Measurements from ENCODE around the gene FKBP14. TPM values are rescaled to one million over a fixed set of nuclear protein-coding genes. Genes with fewer than 3 reads are reported as not detected.

The FKBP14 gene
- total RNA-seq, 1 experiment from 2014 or later = 13.5 TPM

GRCh38 chr7:29998489-29998888 lies 28.0 kb downstream of the FKBP14 start:
- peaks cover 8% of the 10 kb centered on the region for H3K9me3 ChIP-seq (ENCODE audit: low read length)
- H3K27ac ChIP-seq (ENCODE audit: low read length) = peak overlapping the region; percentile 39; the same call in 1 of the 2 replicates
- H3K4me2 ChIP-seq (ENCODE audit: low read depth, low read length, poor library complexity, severe bottlenecking) = peak overlapping the region; percentile 5
- no peaks in the 10 kb centered on the region for H3K27me3 ChIP-seq (ENCODE audit: low read length)
- no peak overlapping the region for H2AFZ ChIP-seq (ENCODE audit: low read length)
- peaks cover 31% of the 10 kb centered on the region for H3K79me2 ChIP-seq (ENCODE audit: low read length)
- H3K9me2 ChIP-seq (replicated peaks; ENCODE audit: insufficient read depth, low read length) = no peaks in the 10 kb centered on the region
- H3K9ac ChIP-seq (ENCODE audit: low read length) = no peak overlapping the region
- H4K20me1 ChIP-seq (ENCODE audit: insufficient read depth, low read depth, low read length) = no peaks in the 10 kb centered on the region
- H3K4me3 ChIP-seq (ENCODE audit: low read length) = no peak overlapping the region
- H3K36me3 ChIP-seq (ENCODE audit: insufficient read depth, low read length) = peaks cover 13% of the 10 kb centered on the region
- H3K4me1 ChIP-seq (ENCODE audit: low read length) = peaks cover 29% of the 10 kb centered on the region
- no peak for DNase-seq

GRCh38 chr7:29996321-29996720 lies 30.2 kb downstream of the FKBP14 start:
- H3K27me3 ChIP-seq (ENCODE audit: low read length) = no peaks in the 10 kb centered on the region
- H3K9me3 ChIP-seq (ENCODE audit: low read length) = peaks cover 11% of the 10 kb centered on the region
- DNase-seq = no peak
- H4K20me1 ChIP-seq (ENCODE audit: insufficient read depth, low read depth, low read length) = no peaks in the 10 kb centered on the region
- no peak overlapping the region for H2AFZ ChIP-seq (ENCODE audit: low read length)
- H3K4me1 ChIP-seq (ENCODE audit: low read length) = peaks cover 24% of the 10 kb centered on the region
- no peak overlapping the region for H3K9ac ChIP-seq (ENCODE audit: low read length)
- H3K36me3 ChIP-seq (ENCODE audit: insufficient read depth, low read length) = peaks cover 13% of the 10 kb centered on the region
- no peaks in the 10 kb centered on the region for H3K9me2 ChIP-seq (replicated peaks; ENCODE audit: insufficient read depth, low read length)
- H3K4me2 ChIP-seq (ENCODE audit: low read depth, low read length, poor library complexity, severe bottlenecking) = no peak overlapping the region
- peaks cover 35% of the 10 kb centered on the region for H3K79me2 ChIP-seq (ENCODE audit: low read length)
- no peak overlapping the region for H3K27ac ChIP-seq (ENCODE audit: low read length)
- H3K4me3 ChIP-seq (ENCODE audit: low read length) = no peak overlapping the region

GRCh38 chr7:29995652-29996051 lies 30.9 kb downstream of the FKBP14 start:
- Histone ChIP-seq H3K4me1 (ENCODE audit: low read length) (peaks cover 28% of the 10 kb centered on the region), H3K79me2 (ENCODE audit: low read length) (peaks cover 39% of the 10 kb centered on the region), H3K9ac (ENCODE audit: low read length) (no peak overlapping the region), H3K36me3 (ENCODE audit: insufficient read depth, low read length) (peaks cover 13% of the 10 kb centered on the region), H4K20me1 (ENCODE audit: insufficient read depth, low read depth, low read length) (no peaks in the 10 kb centered on the region), H3K4me3 (ENCODE audit: low read length) (no peak overlapping the region), H3K27me3 (ENCODE audit: low read length) (no peaks in the 10 kb centered on the region), H2AFZ (ENCODE audit: low read length) (no peak overlapping the region), H3K27ac (ENCODE audit: low read length) (no peak overlapping the region), H3K9me3 (ENCODE audit: low read length) (peaks cover 11% of the 10 kb centered on the region), H3K4me2 (ENCODE audit: low read depth, low read length, poor library complexity, severe bottlenecking) (no peak overlapping the region), H3K9me2 (replicated peaks; ENCODE audit: insufficient read depth, low read length) (no peaks in the 10 kb centered on the region)
- DNase-seq = no peak

GRCh38 chr7:29993140-29993539 lies 33.4 kb downstream of the FKBP14 start:
- Histone ChIP-seq H3K9me3 (ENCODE audit: low read length) (peaks cover 11% of the 10 kb centered on the region), H3K9me2 (replicated peaks; ENCODE audit: insufficient read depth, low read length) (no peaks in the 10 kb centered on the region), H3K79me2 (ENCODE audit: low read length) (peaks cover 52% of the 10 kb centered on the region), H3K4me3 (ENCODE audit: low read length) (no peak overlapping the region), H3K4me1 (ENCODE audit: low read length) (peaks cover 23% of the 10 kb centered on the region), H3K4me2 (ENCODE audit: low read depth, low read length, poor library complexity, severe bottlenecking) (no peak overlapping the region), H3K36me3 (ENCODE audit: insufficient read depth, low read length) (peaks cover 13% of the 10 kb centered on the region), H3K27me3 (ENCODE audit: low read length) (no peaks in the 10 kb centered on the region), H2AFZ (ENCODE audit: low read length) (no peak overlapping the region), H4K20me1 (ENCODE audit: insufficient read depth, low read depth, low read length) (no peaks in the 10 kb centered on the region), H3K27ac (ENCODE audit: low read length) (no peak overlapping the region), H3K9ac (ENCODE audit: low read length) (no peak overlapping the region)
- no peak for DNase-seq

- H3K4me2 ChIP-seq (ENCODE audit: low read depth, low read length, poor library complexity, severe bottlenecking) = no peak overlapping the region
- no peaks in the 10 kb centered on the region for H4K20me1 ChIP-seq (ENCODE audit: insufficient read depth, low read depth, low read length)
- no peak overlapping the region for H3K9ac ChIP-seq (ENCODE audit: low read length)
- H3K27me3 ChIP-seq (ENCODE audit: low read length) = no peaks in the 10 kb centered on the region
- no peaks in the 10 kb centered on the region for H3K9me2 ChIP-seq (replicated peaks; ENCODE audit: insufficient read depth, low read length)
- H2AFZ ChIP-seq (ENCODE audit: low read length) = no peak overlapping the region
- H3K36me3 ChIP-seq (ENCODE audit: insufficient read depth, low read length) = peaks cover 6% of the 10 kb centered on the region
- no peak overlapping the region for H3K4me3 ChIP-seq (ENCODE audit: low read length)
- no peak for DNase-seq
- H3K9me3 ChIP-seq (ENCODE audit: low read length) = peaks cover 9% of the 10 kb centered on the region
- no peak overlapping the region for H3K27ac ChIP-seq (ENCODE audit: low read length)
- H3K79me2 ChIP-seq (ENCODE audit: low read length) = peaks cover 53% of the 10 kb centered on the region
- H3K4me1 ChIP-seq (ENCODE audit: low read length) = peaks cover 28% of the 10 kb centered on the region
Measured at GRCh38 chr7:29991937-29992336, 34.6 kb downstream of the FKBP14 start.

- no peak overlapping the region for H3K9ac ChIP-seq (ENCODE audit: low read length)
- no peaks in the 10 kb centered on the region for H3K36me3 ChIP-seq (ENCODE audit: insufficient read depth, low read length)
- no peaks in the 10 kb centered on the region for H3K27me3 ChIP-seq (ENCODE audit: low read length)
- peak overlapping the region; percentile 97; the same call in 1 of the 2 replicates for H3K4me3 ChIP-seq (ENCODE audit: low read length)
- peaks cover 54% of the 10 kb centered on the region for H3K79me2 ChIP-seq (ENCODE audit: low read length)
- no peak for DNase-seq
- peak overlapping the region; percentile 90 for H3K4me2 ChIP-seq (ENCODE audit: low read depth, low read length, poor library complexity, severe bottlenecking)
- peaks cover 37% of the 10 kb centered on the region for H3K4me1 ChIP-seq (ENCODE audit: low read length)
- no peak overlapping the region for H3K27ac ChIP-seq (ENCODE audit: low read length)
- H2AFZ ChIP-seq (ENCODE audit: low read length) = no peak overlapping the region
- 0 out of 2 replicates have a peak, but pooled peaks cover 3% of the 10 kb centered on the region for H3K9me3 ChIP-seq (ENCODE audit: low read length)
- H4K20me1 ChIP-seq (ENCODE audit: insufficient read depth, low read depth, low read length) = no peaks in the 10 kb centered on the region
- no peaks in the 10 kb centered on the region for H3K9me2 ChIP-seq (replicated peaks; ENCODE audit: insufficient read depth, low read length)
Measured at GRCh38 chr7:29990931-29991330, 35.6 kb downstream of the FKBP14 start.

GRCh38 chr7:29989257-29989995 lies 37.1 kb downstream of the FKBP14 start, which contains the start of gene SCRN1:
SCRN1 (minus strand) TSS chr7:29989801; CDS start chr7:29969067, 20,734 bp downstream.
- peak within 1 kb of the TSS; percentile 90 for H3K4me2 ChIP-seq (ENCODE audit: low read depth, low read length, poor library complexity, severe bottlenecking)
- H3K4me3 ChIP-seq (ENCODE audit: low read length) = peak within 1 kb of the TSS; percentile 97
- H3K4me1 ChIP-seq (ENCODE audit: low read length) = peaks cover 45% of the 10 kb centered on the region
- peak within 1 kb of the TSS; percentile 10; the same call in 1 of the 2 replicates for H2AFZ ChIP-seq (ENCODE audit: low read length)
- peak within 1 kb of the TSS; percentile 92 for H3K9ac ChIP-seq (ENCODE audit: low read length)
- H3K27me3 ChIP-seq (ENCODE audit: low read length) = no peaks in the 10 kb centered on the region
- H3K9me3 ChIP-seq (ENCODE audit: low read length) = 0 out of 2 replicates have a peak, but pooled peaks cover 3% of the 10 kb centered on the region
- DNase-seq = peak; percentile 90
- peaks cover 68% of the 10 kb centered on the region for H3K79me2 ChIP-seq (ENCODE audit: low read length)
- no peaks in the 10 kb centered on the region for H4K20me1 ChIP-seq (ENCODE audit: insufficient read depth, low read depth, low read length)
- no peaks in the 10 kb centered on the region for H3K9me2 ChIP-seq (replicated peaks; ENCODE audit: insufficient read depth, low read length)
- peak within 1 kb of the TSS; percentile 93 for H3K27ac ChIP-seq (ENCODE audit: low read length)
- no peaks in the 10 kb centered on the region for H3K36me3 ChIP-seq (ENCODE audit: insufficient read depth, low read length)

GRCh38 chr7:29988424-29989256 lies 37.9 kb downstream of the FKBP14 start:
- Histone ChIP-seq H3K4me1 (ENCODE audit: low read length) (peaks cover 51% of the 10 kb centered on the region), H3K4me3 (ENCODE audit: low read length) (peak overlapping the region; percentile 97), H3K36me3 (ENCODE audit: insufficient read depth, low read length) (no peaks in the 10 kb centered on the region), H3K79me2 (ENCODE audit: low read length) (peaks cover 75% of the 10 kb centered on the region), H3K27ac (ENCODE audit: low read length) (peak overlapping the region; percentile 93), H3K4me2 (ENCODE audit: low read depth, low read length, poor library complexity, severe bottlenecking) (peak overlapping the region; percentile 90), H3K9me2 (replicated peaks; ENCODE audit: insufficient read depth, low read length) (no peaks in the 10 kb centered on the region), H3K27me3 (ENCODE audit: low read length) (no peaks in the 10 kb centered on the region), H4K20me1 (ENCODE audit: insufficient read depth, low read depth, low read length) (no peaks in the 10 kb centered on the region), H3K9me3 (ENCODE audit: low read length) (0 out of 2 replicates have a peak, but pooled peaks cover 3% of the 10 kb centered on the region), H2AFZ (ENCODE audit: low read length) (peak overlapping the region; percentile 10; the same call in 1 of the 2 replicates), H3K9ac (ENCODE audit: low read length) (peak overlapping the region; percentile 92)
- DNase-seq = peak; percentile 93
